OCI-LY1 (cell line): Measurements from ENCODE around the gene HIPK3.

Experiments used
- CTCF ChIP-seq: fragments of 200-600 bp; sonication (generic), shearing (Covaris generic); IDR thresholded peaks from 2 replicates; pipeline ENCODE4 v1.5.1; 2017; ENCODE audit warnings: mild to moderate bottlenecking, antibody characterized with exemption, low read length, moderate library complexity, mixed read lengths
- EZH2 ChIP-seq: fragments of 200-600 bp; sonication (generic), shearing (Covaris generic); IDR thresholded peaks from 2 replicates; pipeline ENCODE4 v1.8.0; 2017; ENCODE audit warnings: borderline replicate concordance, mixed run types, mild to moderate bottlenecking, antibody characterized with exemption, low read length, moderate library complexity, mixed read lengths

GRCh38 chr11:33321422-33321821 is 64.2 kb downstream of the HIPK3 start:
- TF ChIP-seq CTCF (no peak), EZH2 (no peak)
